OCI-LY1 (cell line): ENCODE measurements around the gene PTPN13.

Source experiments
- CTCF ChIP-seq: fragments of 200-600 bp; sonication (generic), shearing (Covaris generic); IDR thresholded peaks from 2 replicates; pipeline ENCODE4 v1.5.1; 2017; ENCODE audit warnings: mild to moderate bottlenecking, antibody characterized with exemption, low read length, moderate library complexity, mixed read lengths
- EZH2 ChIP-seq: fragments of 200-600 bp; sonication (generic), shearing (Covaris generic); IDR thresholded peaks from 2 replicates; pipeline ENCODE4 v1.8.0; 2017; ENCODE audit warnings: borderline replicate concordance, mixed run types, mild to moderate bottlenecking, antibody characterized with exemption, low read length, moderate library complexity, mixed read lengths

- TF ChIP-seq EZH2, result no peak
- TF ChIP-seq CTCF, result no peak
Observed at GRCh38 chr4:86549163-86549788, 44.8 kb upstream of the PTPN13 start.
